NCI-H1930 (cell line): Measurements from ENCODE around the gene NMT2.
A peak's percentile ranks its signal among the peaks of the same experiment; 100 is the strongest.
"Not testable (repeated sequence)": the region's sequence is repeated elsewhere in the genome, so short reads cannot be mapped to it uniquely, and the experiment has no call there.

Source experiments
- DNase-seq, 2 experiments: peaks; one replicate each; lab custom pipeline; 2025; lab: John Stamatoyannopoulos, UW

The NMT2 gene

GRCh38 chr10:15168291-15168785 lies at the start of gene NMT2:
Gene NMT2, minus strand, starts transcription at chr10:15168693. Its CDS starts 81 bp downstream, at chr10:15168612.
- DNase-seq, result peak; percentile 29 to 45

GRCh38 chr10:15216700-15217099 lies 48.2 kb upstream of the NMT2 start:
- DNase-seq, result no peak

- DNase-seq, result no peak
Measured at GRCh38 chr10:15214237-15214636, 45.7 kb upstream of the NMT2 start.

- DNase-seq, result no peak
Measured at GRCh38 chr10:15213461-15213861, 45.0 kb upstream of the NMT2 start.

GRCh38 chr10:15211464-15211979 lies 43.0 kb upstream of the NMT2 start:
- DNase-seq, result no peak

GRCh38 chr10:15210521-15210920 lies 42.0 kb upstream of the NMT2 start:
- DNase-seq, result no peak

- peak in 1 of 2 experiments; percentile 20 for DNase-seq
Measured at GRCh38 chr10:15209827-15210509, 41.5 kb upstream of the NMT2 start.

- DNase-seq, result no peak
Measured at GRCh38 chr10:15208221-15208620, 39.7 kb upstream of the NMT2 start.

GRCh38 chr10:15207410-15207809 lies 38.9 kb upstream of the NMT2 start:
- not testable (repeated sequence) for DNase-seq

GRCh38 chr10:15202639-15203038 lies 34.1 kb upstream of the NMT2 start:
- DNase-seq, result no peak

GRCh38 chr10:15202301-15202621 lies 33.8 kb upstream of the NMT2 start:
- not testable (repeated sequence) for DNase-seq

GRCh38 chr10:15201589-15202300 lies 33.3 kb upstream of the NMT2 start:
- DNase-seq, result no peak

- DNase-seq, result no peak
Measured at GRCh38 chr10:15200626-15201025, 32.1 kb upstream of the NMT2 start.

GRCh38 chr10:15197911-15198310 lies 29.4 kb upstream of the NMT2 start:
- no peak for DNase-seq

- DNase-seq, result no peak
Measured at GRCh38 chr10:15197276-15197675, 28.8 kb upstream of the NMT2 start.

GRCh38 chr10:15196021-15196834 lies 27.7 kb upstream of the NMT2 start:
- no peak for DNase-seq

- DNase-seq, result no peak
Measured at GRCh38 chr10:15189133-15189885, 20.8 kb upstream of the NMT2 start.

- no peak for DNase-seq
Measured at GRCh38 chr10:15188603-15189002, 20.1 kb upstream of the NMT2 start.

GRCh38 chr10:15183689-15184481 lies 15.4 kb upstream of the NMT2 start:
- no peak for DNase-seq

- DNase-seq, result no peak
Measured at GRCh38 chr10:15182540-15183207, 14.2 kb upstream of the NMT2 start.
